ENCODE data around the gene GBE1. TPM values are rescaled to one million over a fixed set of nuclear protein-coding genes. Genes with fewer than 3 reads are reported as not detected.

GBE1 gene
- total and polyA plus RNA-seq, 10 of the 15 experiments (the other 5 are each of a cell fraction or from before 2014, with no cell fraction given), result 21.4 to 62.2 (median 41.5) TPM

GRCh38 chr3:81761904-81762580, 597 bp upstream of the GBE1 start (continued):
- 0 out of 2 replicates have a peak, but pooled peaks have one; percentile 4 for TF ChIP-seq NKRF (conservative IDR thresholded peaks at IDR 0.05)
- 0 out of 2 replicates have a peak, but pooled peaks have one; percentile 5 for TF ChIP-seq WRNIP1 (IDR thresholded peaks at IDR 0.05; ENCODE audit: borderline replicate concordance, low read depth, low read length)
- TF ChIP-seq GABPA (IDR thresholded peaks at IDR 0.05; ENCODE audit: low read depth), result 0 out of 2 replicates have a peak, but pooled peaks have one; percentile 8
- 0 out of 2 replicates have a peak, but pooled peaks have one; percentile 3 for TF ChIP-seq SMAD5 (IDR thresholded peaks at IDR 0.05; ENCODE audit: low read depth)

- H3K4me2 ChIP-seq (ENCODE audit: control insufficient read depth, insufficient read depth), result peak overlapping the region; percentile 84
- CTCF ChIA-PET, result interaction anchor here (0.7 to 1.3 kb wide), 6 partner anchors 13 to 270 kb away, joined by 3 to 5 read pairs (median 4); no protein-coding TSS in a partner anchor
- H3K9me3 ChIP-seq (replicated peaks; ENCODE audit: control insufficient read depth, insufficient read depth, low read length), result peaks cover 25% of the 10 kb centered on the region
- 0 out of 4 replicates have a peak, but pooled peaks cover 0 to 2% of the 10 kb centered on the region in 2 experiments for H3K36me3 ChIP-seq (ENCODE audit: control insufficient read depth in 2 of 2, insufficient read depth in 2 of 2, low read length in 1 of 2)
- no peak for ATAC-seq
- H3K27me3 ChIP-seq (replicated peaks in 1 of 2; ENCODE audit: control insufficient read depth in 2 of 2, insufficient read depth in 2 of 2, low read length in 1 of 2), result no peaks in the 10 kb centered on the region
- H3K9ac ChIP-seq (ENCODE audit: control insufficient read depth, insufficient read depth, low read length), result peak overlapping the region; percentile 91
- H3K27ac ChIP-seq (ENCODE audit: control insufficient read depth, insufficient read depth), result peak overlapping the region; percentile 97
- SMC1A ChIA-PET (ENCODE audit: uncharacterized antibody, unreplicated experiment), result interaction anchor here (1.0 to 1.4 kb wide), 10 partner anchors 9 to 211 kb away, joined by 3 to 8 read pairs (median 4); no protein-coding TSS in a partner anchor
- peak overlapping the region; percentile 96 for H2AFZ ChIP-seq (ENCODE audit: control insufficient read depth, low read depth, low read length)
- TF ChIP-seq RBBP5 (conservative IDR thresholded peaks at IDR 0.05), result no peak
- peaks cover 37% of the 10 kb centered on the region for H3K79me2 ChIP-seq (ENCODE audit: control insufficient read depth, insufficient read depth, low read length)
- TSS peak; percentile 64 for BruUV-seq (replicated peaks)
- 65% methylated on average over 3 of the region's 3 CpGs for WGBS (ENCODE audit: insufficient coverage, insufficient replicate concordance, low lambda C conversion rate, missing lambda C conversion rate)
- intact Hi-C loops (cut with micrococcal nuclease; ENCODE audit: unreplicated experiment), result loop anchor here (2.0 to 10.0 kb wide), 5 partner anchors 29 to 535 kb away; no protein-coding TSS in a partner anchor
- FAIRE-seq, result no peak
- no peaks in the 10 kb centered on the region for H4K20me1 ChIP-seq (ENCODE audit: control insufficient read depth, insufficient read depth)
- POLR2A ChIA-PET, result interaction anchor here (1.4 kb wide), 1 partner anchor 57 kb away, joined by 7 read pairs; no protein-coding TSS in a partner anchor
- DNase-seq (ENCODE audit: low read depth, low spot score), result no peak
- RAD21 ChIA-PET (ENCODE audit: unreplicated experiment), result interaction anchor here (1.0 to 2.3 kb wide), 5 partner anchors 13 to 149 kb away, joined by 3 to 8 read pairs (median 3); no protein-coding TSS in a partner anchor
- H3K4me1 ChIP-seq (ENCODE audit: control insufficient read depth, insufficient read depth, low read length), result peaks cover 6% of the 10 kb centered on the region
- in situ Hi-C loops (cut with MboI), result no loop called here
- peak overlapping the region; percentile 67 for H3K4me3 ChIP-seq
Measured at GRCh38 chr3:81760215-81760614, 1.2 kb downstream of the GBE1 start.
